ENCODE results near the gene ZNF385C.
"Not testable (repeated sequence)": the region's sequence is repeated elsewhere in the genome, so short reads cannot be mapped to it uniquely, and the experiment has no call there.

The ZNF385C gene

GRCh38 chr17:42042598-42043319 lies 55.5 kb downstream of the ZNF385C start:
- DNase-seq = no peak

- no peak for DNase-seq
Measured at GRCh38 chr17:42041619-42042018, 56.7 kb downstream of the ZNF385C start.

- DNase-seq = no peak
Measured at GRCh38 chr17:42040818-42041217, 57.5 kb downstream of the ZNF385C start.

GRCh38 chr17:42039794-42040763 lies 58.2 kb downstream of the ZNF385C start:
- DNase-seq = no peak

GRCh38 chr17:42038221-42038973 lies 59.9 kb downstream of the ZNF385C start:
- DNase-seq = no peak

- no peak for DNase-seq
Measured at GRCh38 chr17:42034059-42034458, 64.2 kb downstream of the ZNF385C start.

- no peak for DNase-seq
Measured at GRCh38 chr17:42031584-42031983, 66.7 kb downstream of the ZNF385C start.

- DNase-seq = no peak
Measured at GRCh38 chr17:42028791-42029127, 69.5 kb downstream of the ZNF385C start.

- no peak for DNase-seq
Measured at GRCh38 chr17:42027961-42028790, 70.1 kb downstream of the ZNF385C start.

GRCh38 chr17:42027590-42027889 lies 70.7 kb downstream of the ZNF385C start:
- DNase-seq = no peak

GRCh38 chr17:42026857-42027589 lies 71.2 kb downstream of the ZNF385C start:
- no peak for DNase-seq

GRCh38 chr17:42025936-42026335 lies 72.3 kb downstream of the ZNF385C start:
- DNase-seq = no peak

- no peak for DNase-seq
Measured at GRCh38 chr17:42025191-42025579, 73.1 kb downstream of the ZNF385C start.

- DNase-seq = no peak
Measured at GRCh38 chr17:42023524-42024349, 74.5 kb downstream of the ZNF385C start.

- DNase-seq = not testable (repeated sequence)
Measured at GRCh38 chr17:42020845-42021244, 77.4 kb downstream of the ZNF385C start.

- DNase-seq = peak; percentile 65
Measured at GRCh38 chr17:42019509-42020404, 78.5 kb downstream of the ZNF385C start, which contains the start of gene NKIRAS2. TSS of gene NKIRAS2 (plus strand) at chr17:42020090. CDS start at chr17:42021578, 1,488 bp downstream.

- DNase-seq = no peak
Measured at GRCh38 chr17:42018988-42019387, 79.3 kb downstream of the ZNF385C start.

GRCh38 chr17:42018339-42018738 lies 79.9 kb downstream of the ZNF385C start:
- no peak for DNase-seq

- no peak for DNase-seq
Measured at GRCh38 chr17:42017866-42018200, 80.4 kb downstream of the ZNF385C start.
